Testis (tissue), 3 donors: ENCODE results near the gene VPS33A. TPM values are rescaled to one million over a fixed set of nuclear protein-coding genes. Genes with fewer than 3 reads are reported as not detected.

Experiments used
- DNase-seq: peaks from one replicate; pipeline ENCODE4 v3.0.0-alpha.2; 2019
- H3K27ac ChIP-seq, 2 donors: fragments of 200-600 bp; sonication (generic); one replicate each; pipeline ENCODE4 v1.5.1; 2019
- H3K27me3 ChIP-seq: fragments of 200-600 bp; sonication (generic); one replicate; pipeline ENCODE4 v1.5.1; 2019
- H3K36me3 ChIP-seq: fragments of 200-600 bp; sonication (generic); one replicate; pipeline ENCODE4 v1.5.1; 2017; ENCODE audit warnings: low read depth; ENCODE audit errors: missing control alignments
- H3K4me1 ChIP-seq: fragments of 200-600 bp; sonication (generic); one replicate; pipeline ENCODE4 v1.5.1; 2019
- H3K4me3 ChIP-seq, 2 donors: fragments of 200-600 bp; sonication (generic); one replicate each; pipeline ENCODE4 v1.5.1; 2017 to 2019
- H3K9me3 ChIP-seq: fragments of 200-600 bp; sonication (generic); one replicate; pipeline ENCODE4 v1.5.1; 2017
- POLR2A ChIP-seq: fragments of 450-650 bp; IDR thresholded peaks from one replicate; pipeline ENCODE4 v1.6.1; 2017; ENCODE audit warnings: antibody characterized with exemption, mild to moderate bottlenecking, moderate library complexity
- WGBS, 2 donors: methylation state at CpG; one replicate each; pipeline ENCODE4 v1.1.5; 2018; 5-methylcytosine and 5-hydroxymethylcytosine counted together
- intact Hi-C: fragments of 100-400 bp; cut with DNase I; formaldehyde crosslinking; loops from one replicate; pipeline ENCODE4 v1.15.1; 2023; ENCODE audit warnings: low total_unique reads
- polyA plus RNA-seq: library from polyadenylated mRNA; stranded (reverse); fragments of 350-450 nt; fragmentation: Illumina TruSeq; extraction: RNeasy Lipid Tissue Mini Kit (QIAGEN cat#74804); gene quantifications from one replicate; pipeline ENCODE4 v1.2.3, GENCODE V29; 2014; ENCODE audit warnings: low read depth, low replicate concordance; ENCODE audit not compliant: insufficient read depth
- total RNA-seq, 2 donors: library from RNA; depleted of rRNA; stranded (reverse); fragments of >200 nt; gene quantifications; one replicate each; pipeline ENCODE4 v1.2.3, GENCODE V29; 2016
- TF ChIP-seq, protein P1 (sequence below), 3 experiments: fragments of 450-650 bp in 2 of 3; fragments of 200-600 bp in 1 of 3; sonication (generic) in 1 of 3; IDR thresholded peaks; one replicate each; pipeline ENCODE4 v1.5.1; 2016 to 2019; ENCODE audit warnings: antibody characterized with exemption in 3 of 3, mild to moderate bottlenecking in 2 of 3, moderate library complexity in 1 of 3

VPS33A gene
- total and polyA plus RNA-seq, 3 donors from 2014 or later: 36.1 to 50.1 (median 41.3) TPM

DNA sequence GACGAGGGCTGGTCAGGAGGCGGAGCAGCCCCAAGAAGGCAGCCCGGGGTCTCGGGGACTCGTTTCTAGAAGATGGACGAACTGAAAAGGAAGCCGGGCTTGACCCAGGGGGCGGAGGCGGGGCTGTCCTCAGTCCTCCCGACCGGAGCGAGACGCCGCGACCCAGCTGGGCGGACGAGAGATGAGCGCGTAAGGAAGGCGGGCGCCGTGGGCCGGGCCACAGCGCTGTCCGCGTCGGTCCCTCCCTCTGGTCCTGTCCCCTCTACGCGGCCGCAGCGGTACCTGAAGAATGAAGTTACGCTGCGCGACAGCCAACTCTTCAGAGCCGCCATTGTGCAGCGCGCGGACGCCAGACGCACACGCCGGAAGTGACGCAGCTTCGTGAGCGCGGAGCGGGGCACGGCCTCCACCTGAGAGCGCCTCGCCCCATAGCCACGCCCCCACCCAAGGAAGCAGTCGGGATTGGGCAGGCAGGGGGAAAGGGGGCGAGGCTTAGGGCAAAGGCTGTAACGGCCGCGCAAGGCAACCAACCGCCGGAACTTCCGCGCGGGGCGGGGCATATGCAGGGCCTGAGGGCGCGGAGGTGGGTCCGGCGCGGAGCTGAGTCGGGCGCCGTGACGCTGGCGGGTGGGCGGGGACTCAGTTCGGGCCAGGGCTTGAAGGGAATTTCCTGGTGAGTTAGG, 40.5 kb downstream of the VPS33A start, which contains the start of gene DIABLO:
Gene DIABLO, minus strand, starts transcription at position 370 of the 683 bp plus-strand sequence. Its CDS starts 38 bp downstream, at position 332.
- Histone ChIP-seq H3K27me3 (no peaks in the 10 kb centered on the region), H3K4me3 (peak within 1 kb of the TSS; percentile 80 to 97), H3K36me3 (no peaks in the 10 kb centered on the region), H3K27ac (peak within 1 kb of the TSS; percentile 90 to 92), H3K4me1 (peaks cover 33% of the 10 kb centered on the region), H3K9me3 (no peaks in the 10 kb centered on the region)
- DNase-seq: peak; percentile 100
- WGBS, 2 donors: 1% methylated on average over 25 to 61 of the region's 74 CpGs
- intact Hi-C loops: no loop called here
- TF ChIP-seq, protein P1, sequence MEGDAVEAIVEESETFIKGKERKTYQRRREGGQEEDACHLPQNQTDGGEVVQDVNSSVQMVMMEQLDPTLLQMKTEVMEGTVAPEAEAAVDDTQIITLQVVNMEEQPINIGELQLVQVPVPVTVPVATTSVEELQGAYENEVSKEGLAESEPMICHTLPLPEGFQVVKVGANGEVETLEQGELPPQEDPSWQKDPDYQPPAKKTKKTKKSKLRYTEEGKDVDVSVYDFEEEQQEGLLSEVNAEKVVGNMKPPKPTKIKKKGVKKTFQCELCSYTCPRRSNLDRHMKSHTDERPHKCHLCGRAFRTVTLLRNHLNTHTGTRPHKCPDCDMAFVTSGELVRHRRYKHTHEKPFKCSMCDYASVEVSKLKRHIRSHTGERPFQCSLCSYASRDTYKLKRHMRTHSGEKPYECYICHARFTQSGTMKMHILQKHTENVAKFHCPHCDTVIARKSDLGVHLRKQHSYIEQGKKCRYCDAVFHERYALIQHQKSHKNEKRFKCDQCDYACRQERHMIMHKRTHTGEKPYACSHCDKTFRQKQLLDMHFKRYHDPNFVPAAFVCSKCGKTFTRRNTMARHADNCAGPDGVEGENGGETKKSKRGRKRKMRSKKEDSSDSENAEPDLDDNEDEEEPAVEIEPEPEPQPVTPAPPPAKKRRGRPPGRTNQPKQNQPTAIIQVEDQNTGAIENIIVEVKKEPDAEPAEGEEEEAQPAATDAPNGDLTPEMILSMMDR (IDR thresholded peaks at IDR 0.05): peak in 1 of 3 experiments; percentile 4
- peak; percentile 90 for TF ChIP-seq POLR2A

GRCh38 chr12:122216445-122216844, 49.8 kb downstream of the VPS33A start:
- H3K9me3 ChIP-seq: no peaks in the 10 kb centered on the region
- TF ChIP-seq, protein P1 (IDR thresholded peaks at IDR 0.05): no peak
- TF ChIP-seq POLR2A: no peak
- no peaks in the 10 kb centered on the region for H3K36me3 ChIP-seq
- DNase-seq: no peak
- WGBS, 2 donors: 91 to 96% methylated on average over 1 of the region's 1 CpG
- intact Hi-C loops: no loop called here
- H3K4me1 ChIP-seq: peaks cover 9% of the 10 kb centered on the region
- H3K4me3 ChIP-seq: no peak overlapping the region
- no peaks in the 10 kb centered on the region for H3K27me3 ChIP-seq
- H3K27ac ChIP-seq: no peak overlapping the region

- 87 to 93% methylated on average over 5 of the region's 5 CpGs for whole genome bisulfite sequencing, 2 donors
- intact Hi-C loops: no loop called here
- TF ChIP-seq POLR2A: no peak
- Histone ChIP-seq H3K27me3 (no peaks in the 10 kb centered on the region), H3K4me1 (peaks cover 2% of the 10 kb centered on the region), H3K36me3 (no peaks in the 10 kb centered on the region), H3K9me3 (no peaks in the 10 kb centered on the region), H3K4me3 (no peak overlapping the region), H3K27ac (no peak overlapping the region)
- no peak for DNase-seq
Measured at GRCh38 chr12:122215771-122216170, 50.5 kb downstream of the VPS33A start.

DNA sequence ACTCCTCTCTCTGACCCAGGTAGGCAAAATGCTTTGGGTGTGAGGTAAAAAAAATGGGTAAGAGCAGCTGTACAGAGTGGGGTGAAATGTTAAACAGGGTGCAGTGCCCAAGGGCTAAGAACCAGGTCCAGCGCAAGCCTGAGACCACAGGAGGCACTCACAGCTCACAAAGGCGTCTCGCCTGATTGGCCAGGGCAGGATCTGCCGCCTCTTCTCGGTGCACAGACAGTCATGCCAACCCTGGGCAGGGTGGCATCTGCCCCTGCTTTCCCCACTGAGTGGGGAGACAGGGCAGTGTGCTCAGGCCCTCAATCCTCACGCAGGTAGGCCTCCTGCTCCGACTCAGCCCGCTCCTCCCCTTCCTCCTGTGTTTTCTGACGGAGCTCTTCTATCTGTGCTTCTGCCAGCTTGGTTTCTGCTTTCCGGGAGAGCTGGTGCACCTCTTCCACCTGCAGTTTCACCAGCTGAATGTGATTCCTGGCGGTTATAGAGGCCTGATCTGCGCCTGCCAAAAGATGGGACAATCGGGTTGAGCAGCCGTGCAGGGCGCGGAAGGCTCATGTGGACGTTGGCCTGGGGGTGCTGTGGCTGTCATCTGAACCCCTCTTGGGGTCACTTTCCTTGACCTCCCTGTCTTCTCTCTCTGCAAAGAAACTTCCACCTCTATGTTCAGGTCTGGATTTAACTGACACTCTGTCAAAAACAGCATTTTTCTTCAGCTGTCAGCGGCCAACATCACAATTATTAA, 58.0 kb downstream of the VPS33A start:
- TF ChIP-seq, protein P1 (IDR thresholded peaks at IDR 0.05): no peak
- TF ChIP-seq POLR2A: no peak
- Histone ChIP-seq H3K4me3 (no peak overlapping the region), H3K9me3 (no peaks in the 10 kb centered on the region), H3K27ac (no peak overlapping the region), H3K27me3 (no peaks in the 10 kb centered on the region), H3K4me1 (no peaks in the 10 kb centered on the region), H3K36me3 (no peaks in the 10 kb centered on the region)
- WGBS, 2 donors: 90 to 92% methylated on average over 18 of the region's 18 CpGs
- intact Hi-C loops: no loop called here
- no peak for DNase-seq

DNA sequence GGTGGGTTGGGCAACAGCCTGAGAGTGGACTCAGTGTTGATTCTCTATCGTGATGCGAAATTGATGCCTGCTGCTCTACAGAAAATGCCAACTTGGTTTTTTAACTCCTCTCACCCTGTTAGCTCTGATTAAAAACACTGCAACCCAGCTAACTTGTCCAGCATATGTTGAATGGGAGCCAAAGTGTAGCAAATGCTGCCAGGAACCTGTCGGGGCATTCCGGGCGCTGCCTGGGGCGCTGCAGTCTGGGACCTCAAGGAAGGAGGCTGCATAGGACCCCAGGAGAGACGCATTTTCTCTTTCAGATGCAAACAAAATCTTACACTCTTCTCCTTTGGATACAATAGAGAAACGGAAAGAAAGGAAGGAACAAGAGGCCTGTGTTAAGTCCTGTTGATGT, 58.9 kb downstream of the VPS33A start:
- WGBS, 2 donors: 73 to 74% methylated on average over 8 of the region's 8 CpGs
- Histone ChIP-seq H3K9me3 (no peaks in the 10 kb centered on the region), H3K4me1 (no peaks in the 10 kb centered on the region), H3K27ac (no peak overlapping the region), H3K27me3 (no peaks in the 10 kb centered on the region), H3K4me3 (no peak overlapping the region), H3K36me3 (no peaks in the 10 kb centered on the region)
- DNase-seq: peak; percentile 6
- intact Hi-C loops: no loop called here
- TF ChIP-seq, protein P1 (IDR thresholded peaks at IDR 0.05): no peak
- no peak for TF ChIP-seq POLR2A
